HG03571 (cell line): ENCODE data around the gene TMEM178B.

ENCODE experiments used
- ATAC-seq: cut with Tn5 transposase; IDR thresholded peaks from one replicate; pipeline ENCODE4 v1.9.1; 2021; ENCODE audit not compliant: unreplicated experiment

The TMEM178B gene

GRCh38 chr7:141511316-141511675, 437.4 kb downstream of the TMEM178B start:
- no peak for ATAC-seq

DNA sequence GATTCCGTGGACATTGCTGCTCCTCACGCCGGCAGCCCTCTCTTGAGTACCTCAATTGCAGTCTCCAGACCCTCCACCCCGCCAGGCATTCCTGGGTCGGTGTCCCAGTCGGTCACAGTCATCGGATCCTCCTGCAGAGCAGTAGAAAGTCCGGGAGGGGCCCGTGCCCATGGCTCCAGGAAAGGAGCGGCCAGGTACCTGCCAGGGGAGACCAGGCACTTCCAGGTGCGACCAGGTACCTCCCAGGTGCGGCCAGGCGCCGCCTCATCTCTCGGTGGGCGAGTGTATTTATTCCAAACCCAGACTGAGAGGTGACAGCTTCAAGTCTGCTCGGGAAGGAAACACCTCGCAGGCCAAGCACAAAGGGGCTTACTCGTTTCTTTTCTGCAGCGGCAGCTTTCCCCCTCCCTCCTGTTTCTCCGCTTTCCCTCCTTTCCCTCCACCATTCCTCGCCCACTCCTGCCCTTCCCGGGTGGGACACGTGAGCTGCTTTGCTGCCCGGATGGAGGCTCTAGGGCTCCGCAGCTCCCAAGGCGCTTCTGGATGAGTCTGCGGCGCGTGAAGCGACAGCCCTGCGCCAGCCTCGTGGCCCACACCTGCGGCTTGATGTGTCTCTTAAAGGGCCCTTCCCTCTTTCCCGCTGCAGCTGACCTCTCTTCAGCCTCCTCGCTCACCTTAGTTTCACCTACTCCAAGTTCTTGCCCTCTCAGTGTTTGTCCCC, 438.0 kb downstream of the TMEM178B start:
- no peak for ATAC-seq

DNA sequence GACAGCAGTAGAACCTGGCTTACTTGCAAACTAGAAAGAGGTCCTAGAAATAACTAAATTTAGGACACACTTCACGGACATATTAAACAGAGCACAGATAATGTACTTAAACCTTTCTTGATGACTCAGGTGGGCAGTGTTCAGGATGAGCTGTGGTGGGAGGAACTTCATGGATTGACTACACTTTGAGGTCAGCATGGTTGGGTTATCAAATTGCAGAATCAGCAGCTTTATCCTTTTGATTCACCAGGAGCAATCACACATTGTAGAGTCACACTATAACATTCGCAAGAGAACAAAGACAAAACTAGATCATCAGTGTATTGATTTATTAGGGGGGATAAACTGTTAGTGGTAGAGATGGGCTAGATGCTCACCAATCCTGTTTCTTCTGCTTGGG, 438.7 kb downstream of the TMEM178B start:
- ATAC-seq = no peak

GRCh38 chr7:141513720-141514119, 439.9 kb downstream of the TMEM178B start:
- no peak for ATAC-seq

GRCh38 chr7:141515941-141516340, 442.1 kb downstream of the TMEM178B start:
- no peak for ATAC-seq

GRCh38 chr7:141519623-141520022, 445.8 kb downstream of the TMEM178B start:
- no peak for ATAC-seq

GRCh38 chr7:141522657-141523342, 448.9 kb downstream of the TMEM178B start:
- ATAC-seq = no peak

- ATAC-seq = no peak
Measured at GRCh38 chr7:141525973-141526514, 452.2 kb downstream of the TMEM178B start.

GRCh38 chr7:141527076-141527475, 453.2 kb downstream of the TMEM178B start:
- no peak for ATAC-seq

- ATAC-seq = no peak
Measured at GRCh38 chr7:141528399-141528798, 454.5 kb downstream of the TMEM178B start.
